A549 (cell line): ENCODE measurements around the gene BARX1. TPM values are rescaled to one million over a fixed set of nuclear protein-coding genes. Genes with fewer than 3 reads are reported as not detected.

Source experiments
- ATAC-seq, 2 experiments: fragments of 200-7000 bp in 1 of 2; fragments of >200 bp in 1 of 2; cut with Nextera tagmentation in 1 of 2; cut with Tn5 transposase in 1 of 2; 3 replicates each; pipeline versions ENCODE4 v1.8.0 to v1.9.1; 2018 to 2020; ENCODE audit warnings: mild to moderate bottlenecking in 1 of 2, moderate library complexity in 1 of 2
- CTCF ChIA-PET: fragments of 300-600 bp; sonication (Branson Sonifier 250); formaldehyde crosslinking; extraction: SDS; loops from one replicate; lab custom pipeline; 2021; ENCODE audit warnings: antibody characterized with exemption, inconsistent platforms; lab: Yijun Ruan, JAX
- POLR2A ChIA-PET: fragments of 350-600 bp; formaldehyde crosslinking; extraction: SDS; loops from one replicate; lab custom pipeline; 2021; ENCODE audit warnings: antibody characterized with exemption, inconsistent platforms; lab: Yijun Ruan, JAX
- DNase-seq, 2 experiments: peaks; one replicate each; pipeline versions ENCODE4 v3.0.0 to v3.0.0-alpha.2; 2011 to 2016; ENCODE audit warnings: low read depth in 1 of 2, low spot score in 1 of 2
- FAIRE-seq: peaks from 2 replicates; lab custom pipeline; 2011; peaks lifted over from hg19 to GRCh38; lab: Jason Lieb, UNC
- H3K27ac ChIP-seq, 2 experiments: fragments of >200 bp; sonication (Bioruptor Twin); formaldehyde crosslinking; 3 replicates each; pipeline ENCODE4 v1.5.1; 2016 to 2017
- H3K4me1 ChIP-seq: fragments of >200 bp; sonication (Bioruptor Twin); formaldehyde crosslinking; 3 replicates; pipeline ENCODE4 v1.6.1; 2016
- H3K4me2 ChIP-seq: fragments of >200 bp; sonication (Bioruptor Twin); formaldehyde crosslinking; 3 replicates; pipeline ENCODE4 v1.6.1; 2016
- H3K4me3 ChIP-seq: fragments of >200 bp; sonication (Bioruptor Twin); formaldehyde crosslinking; 3 replicates; pipeline ENCODE4 v1.5.1; 2016
- H3K9me3 ChIP-seq: fragments of >200 bp; sonication (Bioruptor Twin); formaldehyde crosslinking; 3 replicates; pipeline ENCODE4 v1.6.1; 2016
- BHLHE40 ChIP-seq: IDR thresholded peaks from 2 replicates; pipeline ENCODE4 v1.6.1; 2012; ENCODE audit warnings: low read depth, low read length, inconsistent platforms
- CBX2 ChIP-seq: fragments of 200-600 bp; sonication (generic); IDR thresholded peaks from 2 replicates; pipeline ENCODE4 v1.6.1; 2016; ENCODE audit warnings: low read depth, mild to moderate bottlenecking, borderline replicate concordance
- CHD2 ChIP-seq: fragments of 150-350 bp; IDR thresholded peaks from 2 replicates; pipeline ENCODE4 v1.6.1; 2014; ENCODE audit warnings: low read length; ENCODE audit not compliant: partially characterized antibody
- ESRRA ChIP-seq: fragments of 150-350 bp; IDR thresholded peaks from 2 replicates; pipeline ENCODE4 v1.6.1; 2014; ENCODE audit warnings: mild to moderate bottlenecking, low read length, borderline replicate concordance
- GATA3 ChIP-seq: IDR thresholded peaks from 2 replicates; pipeline ENCODE4 v1.6.1; 2012; ENCODE audit warnings: borderline replicate concordance
- HES2 ChIP-seq: fragments of >200 bp; sonication (Bioruptor Twin); formaldehyde crosslinking; IDR thresholded peaks from 2 replicates; pipeline ENCODE4 v1.6.1; 2016
- HEYL ChIP-seq: fragments of 250-450 bp; sonication (Bioruptor Pico); IDR thresholded peaks from 2 replicates; pipeline ENCODE4 v1.8.0; 2021; ENCODE audit warnings: mild to moderate bottlenecking, moderate library complexity
- HMGXB4 ChIP-seq: fragments of 250-450 bp; sonication (Bioruptor Pico); IDR thresholded peaks from 2 replicates; pipeline ENCODE4 v1.5.0; 2021; ENCODE audit warnings: mild to moderate bottlenecking, moderate library complexity, borderline replicate concordance
- JUN ChIP-seq, 2 experiments: fragments of >200 bp; sonication (Bioruptor Twin); formaldehyde crosslinking; IDR thresholded peaks; 2 replicates in 1 of 2; 3 replicates in 1 of 2; pipeline ENCODE4 v1.6.1; 2016 to 2017
- JUNB ChIP-seq: fragments of >200 bp; sonication (Bioruptor Twin); formaldehyde crosslinking; IDR thresholded peaks from 2 replicates; pipeline ENCODE4 v1.6.1; 2016
- MAZ ChIP-seq: fragments of 150-350 bp; IDR thresholded peaks from 2 replicates; pipeline ENCODE4 v1.6.1; 2014; ENCODE audit warnings: antibody characterized with exemption, low read depth, low read length, borderline replicate concordance
- NR3C1 ChIP-seq: fragments of >200 bp; sonication (Bioruptor Twin); formaldehyde crosslinking; IDR thresholded peaks from 3 replicates; pipeline ENCODE4 v1.6.1; 2017
- POLR2A ChIP-seq: IDR thresholded peaks from 2 replicates; pipeline ENCODE4 v1.6.1; 2012; ENCODE audit warnings: mild to moderate bottlenecking, low read length
- POLR2AphosphoS2 ChIP-seq: conservative IDR thresholded peaks from 2 replicates; pipeline ENCODE4 v1.6.1; 2012; ENCODE audit warnings: low read length, improper control_type of control experiment, inconsistent platforms
- TFCP2L1 ChIP-seq: fragments of 250-450 bp; sonication (Bioruptor Pico); IDR thresholded peaks from 2 replicates; pipeline ENCODE4 v1.5.0; 2021; ENCODE audit warnings: mild to moderate bottlenecking
- USF2 ChIP-seq: fragments of 450-650 bp; IDR thresholded peaks from 2 replicates; pipeline ENCODE4 v1.6.1; 2014; ENCODE audit warnings: antibody characterized with exemption
- ZSCAN20 ChIP-seq: fragments of 250-450 bp; sonication (Bioruptor Pico); IDR thresholded peaks from 2 replicates; pipeline ENCODE4 v1.8.0; 2022; ENCODE audit warnings: mild to moderate bottlenecking, moderate library complexity
- WGBS: methylation state at CpG from one replicate; pipeline ENCODE4 v1.1.6; 2017; ENCODE audit errors: missing lambda C conversion rate; 5-methylcytosine and 5-hydroxymethylcytosine counted together
- polyA plus RNA-seq, 4 experiments: library from polyadenylated mRNA; depleted of rRNA in 3 of 4; stranded (reverse); fragments of >200 nt; fragmentation: RNase III in 1 of 4; extraction: RNeasy Plus Mini Kit Qiagen cat#74134 plus additional on column Dnase treatment in 1 of 4; gene quantifications; 2 replicates in 3 of 4; 3 replicates in 1 of 4; pipeline ENCODE4 v1.2.3, GENCODE V29; 2011 to 2017

The BARX1 gene
- polyA plus RNA-seq, 2 of the 4 experiments (the other 2 are of a cell fraction): 3.5 to 7.3 TPM

GRCh38 chr9:93988056-93988455 is 32.9 kb upstream of the BARX1 start:
- TF ChIP-seq GATA3 (no peak), MAZ (no peak), CBX2 (no peak), HMGXB4 (CRISPR knock-in tag) (no peak), BHLHE40 (no peak), TFCP2L1 (CRISPR knock-in tag) (no peak), HES2 (no peak), JUN (IDR thresholded peaks at IDR 0.05) (no peak)
- TF ChIP-seq, all 56 proteins: peak for 0
- ChIA-PET POLR2A (no interaction called here), CTCF (interaction anchor here (0.6 to 1.2 kb wide), 3 partner anchors 26 to 306 kb away, joined by 3 read pairs; no protein-coding TSS in a partner anchor)
- Histone ChIP-seq H3K4me3 (no peak overlapping the region), H3K27ac (no peak overlapping the region), H3K9me3 (peaks cover 19% of the 10 kb centered on the region), H3K4me2 (no peak overlapping the region), H3K4me1 (no peaks in the 10 kb centered on the region)
- FAIRE-seq (no peak), ATAC-seq (no peak), DNase-seq (no peak)
- 81% methylated on average over 1 of the region's 1 CpG for WGBS

- CTCF ChIA-PET: interaction anchor here (0.9 to 1.9 kb wide), 7 partner anchors 10 to 303 kb away, joined by 3 to 5 read pairs (median 3); no protein-coding TSS in a partner anchor
- POLR2A ChIA-PET: no interaction called here
- no peak overlapping the region for H3K4me2 ChIP-seq
- H3K9me3 ChIP-seq: peaks cover 10% of the 10 kb centered on the region
- no peaks in the 10 kb centered on the region for H3K4me1 ChIP-seq
- no peak for FAIRE-seq
- H3K4me3 ChIP-seq: no peak overlapping the region
- no peak for ATAC-seq
- TF ChIP-seq POLR2A (no peak), MAZ (no peak), TFCP2L1 (CRISPR knock-in tag) (no peak), JUNB (no peak), POLR2AphosphoS2 (no peak), USF2 (no peak), ZSCAN20 (CRISPR knock-in tag) (no peak), HMGXB4 (CRISPR knock-in tag) (no peak), HEYL (CRISPR knock-in tag) (no peak)
- 3% methylated on average over 2 of the region's 2 CpGs for WGBS
- H3K27ac ChIP-seq: no peak overlapping the region
- no peak for DNase-seq
Observed at GRCh38 chr9:93984860-93985259, 29.7 kb upstream of the BARX1 start.

- no peak for DNase-seq
- TF ChIP-seq ESRRA (no peak), USF2 (no peak), CHD2 (no peak), NR3C1 (no peak), HEYL (CRISPR knock-in tag) (no peak), ZSCAN20 (CRISPR knock-in tag) (no peak)
- Histone ChIP-seq H3K4me1 (no peaks in the 10 kb centered on the region), H3K27ac (no peak overlapping the region), H3K9me3 (peaks cover 10% of the 10 kb centered on the region), H3K4me2 (no peak overlapping the region), H3K4me3 (no peak overlapping the region)
- ChIA-PET POLR2A (no interaction called here), CTCF (interaction anchor here (1.0 to 1.3 kb wide), 3 partner anchors 9 to 226 kb away, joined by 3 read pairs; no protein-coding TSS in a partner anchor)
- FAIRE-seq: no peak
- no peak for ATAC-seq
Observed at GRCh38 chr9:93983875-93984274, 28.7 kb upstream of the BARX1 start.
